Lung (tissue), 13 donors: Measurements from ENCODE around the gene OR7G2. TPM values are rescaled to one million over a fixed set of nuclear protein-coding genes. Genes with fewer than 3 reads are reported as not detected.

Experiments
- ATAC-seq: fragments of 200-7000 bp; cut with Tn5 transposase; one replicate; pipeline ENCODE4 v1.9.1; 2020; ENCODE audit warnings: moderate number of reproducible peaks; ENCODE audit not compliant: insufficient read depth, low FRiP score
- DNase-seq, 3 donors: peaks; one replicate each; pipeline ENCODE4 v3.0.0-alpha.2; 2013 to 2017
- H3K27ac ChIP-seq, 2 donors: one replicate each; pipeline ENCODE4 v1.5.1; 2013; ENCODE audit warnings: mild to moderate bottlenecking in 2 of 2, moderate library complexity in 2 of 2, control low read depth in 1 of 2, inconsistent platforms in 1 of 2, low read depth in 1 of 2, low read length in 1 of 2
- H3K27me3 ChIP-seq, 3 donors: one replicate each; pipeline ENCODE4 v1.5.1; 2013; ENCODE audit warnings: low read length in 2 of 3; ENCODE audit not compliant: control insufficient read depth in 3 of 3, insufficient read depth in 3 of 3
- H3K36me3 ChIP-seq, 4 donors: one replicate each; pipeline ENCODE4 v1.5.1; 2013; ENCODE audit warnings: low read length in 4 of 4, mild to moderate bottlenecking in 1 of 4, moderate library complexity in 1 of 4; ENCODE audit not compliant: control insufficient read depth in 4 of 4, insufficient read depth in 4 of 4
- H3K4me1 ChIP-seq, 5 donors: one replicate each; pipeline ENCODE4 v1.5.1; 2013; ENCODE audit warnings: low read length in 5 of 5, mild to moderate bottlenecking in 2 of 5, moderate library complexity in 1 of 5; ENCODE audit not compliant: control insufficient read depth in 5 of 5, insufficient read depth in 5 of 5
- H3K4me3 ChIP-seq: one replicate; pipeline ENCODE4 v1.5.1; 2013; ENCODE audit warnings: mild to moderate bottlenecking, control low read depth, moderate library complexity
- H3K9ac ChIP-seq, 2 donors: one replicate each; pipeline ENCODE4 v1.5.1; 2013; ENCODE audit warnings: low read length in 2 of 2, control low read depth in 1 of 2; ENCODE audit not compliant: insufficient read depth in 1 of 2
- H3K9me3 ChIP-seq, 4 donors: one replicate each; pipeline ENCODE4 v1.5.1; 2013; ENCODE audit warnings: low read length in 3 of 4, mild to moderate bottlenecking in 1 of 4, moderate library complexity in 1 of 4; ENCODE audit not compliant: control insufficient read depth in 4 of 4, insufficient read depth in 3 of 4
- WGBS, 2 donors: extraction: QIAGEN DNeasy Blood & Tissue Kit; methylation state at CpG; one replicate each; pipeline ENCODE4 v1.1.7; 2013; 5-methylcytosine and 5-hydroxymethylcytosine counted together
- polyA plus RNA-seq, 2 donors: library from polyadenylated mRNA; stranded (reverse); fragments of 200-250 nt; gene quantifications; one replicate each; pipeline ENCODE4 v1.2.1, GENCODE V29; 2013
- small RNA-seq: library from RNA; depleted of rRNA; stranded (forward); fragments of <200 nt; gene quantifications from one replicate; pipeline ENCODE3, GENCODE V24; 2014; ENCODE audit warnings: low replicate concordance
- total RNA-seq, 2 donors: library from RNA; depleted of rRNA in 1 of 2; stranded (reverse); fragments of >200 nt in 1 of 2; gene quantifications; one replicate each; pipeline ENCODE4 v1.2.1, GENCODE V29; 2014 to 2021
- TF ChIP-seq, protein P1 (sequence below): IDR thresholded peaks from 2 replicates; pipeline ENCODE4 v1.5.1; 2012; ENCODE audit warnings: mild to moderate bottlenecking; ENCODE audit errors: control extremely low read depth, extremely low read depth
- donor health status: control.
- donor health status: control.
- donor health status: Bipolar disorder and iron deficiency.
- donor health status: healthy.
- donor health status: DM: yes; HTN: yes; CAD: no.

The OR7G2 gene
- total and polyA plus RNA-seq, 4 donors = not detected

DNA sequence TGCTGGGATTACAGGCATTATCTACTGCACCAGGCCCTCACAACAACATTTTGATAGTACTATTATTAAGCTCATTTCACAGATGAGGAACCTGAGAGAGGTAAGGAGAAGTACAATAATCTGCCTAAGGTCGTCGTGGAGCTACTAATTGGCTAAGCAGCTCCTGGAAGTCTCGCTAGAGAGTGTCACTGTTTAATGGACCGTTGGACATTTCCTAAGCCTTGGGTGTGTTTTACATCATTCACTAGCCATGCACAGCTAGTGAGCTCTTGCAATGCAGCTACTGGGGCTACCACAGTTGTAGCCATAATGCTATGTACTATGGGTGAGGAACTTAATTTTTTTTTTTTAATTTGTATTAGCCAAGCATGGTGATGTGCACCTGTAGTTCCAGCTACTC lies 54.4 kb downstream of the OR7G2 start:
- Histone ChIP-seq H3K4me3 (no peak overlapping the region), H3K9ac (no peak overlapping the region), H3K27ac (no peak overlapping the region), H3K27me3 (no peaks in the 10 kb centered on the region), H3K9me3 (no peaks in the 10 kb centered on the region), H3K4me1 (no peaks in the 10 kb centered on the region), H3K36me3 (no peaks in the 10 kb centered on the region)
- TF ChIP-seq, protein P1, sequence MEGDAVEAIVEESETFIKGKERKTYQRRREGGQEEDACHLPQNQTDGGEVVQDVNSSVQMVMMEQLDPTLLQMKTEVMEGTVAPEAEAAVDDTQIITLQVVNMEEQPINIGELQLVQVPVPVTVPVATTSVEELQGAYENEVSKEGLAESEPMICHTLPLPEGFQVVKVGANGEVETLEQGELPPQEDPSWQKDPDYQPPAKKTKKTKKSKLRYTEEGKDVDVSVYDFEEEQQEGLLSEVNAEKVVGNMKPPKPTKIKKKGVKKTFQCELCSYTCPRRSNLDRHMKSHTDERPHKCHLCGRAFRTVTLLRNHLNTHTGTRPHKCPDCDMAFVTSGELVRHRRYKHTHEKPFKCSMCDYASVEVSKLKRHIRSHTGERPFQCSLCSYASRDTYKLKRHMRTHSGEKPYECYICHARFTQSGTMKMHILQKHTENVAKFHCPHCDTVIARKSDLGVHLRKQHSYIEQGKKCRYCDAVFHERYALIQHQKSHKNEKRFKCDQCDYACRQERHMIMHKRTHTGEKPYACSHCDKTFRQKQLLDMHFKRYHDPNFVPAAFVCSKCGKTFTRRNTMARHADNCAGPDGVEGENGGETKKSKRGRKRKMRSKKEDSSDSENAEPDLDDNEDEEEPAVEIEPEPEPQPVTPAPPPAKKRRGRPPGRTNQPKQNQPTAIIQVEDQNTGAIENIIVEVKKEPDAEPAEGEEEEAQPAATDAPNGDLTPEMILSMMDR = no peak
- DNase-seq (no peak), ATAC-seq (no peak)
- 84 to 88% methylated on average over 4 of the region's 4 CpGs for WGBS, 2 donors

Small RNA genes within 50 kb of the gene (small RNA-seq; reads per million reads assigned to genes)
- not detected for gene OR1M4P

Other genes starting within 250 kb of the OR7G2 start
- 1 to 10 TPM; 1.1 to 2.5 TPM for gene MUC16, start 97.1 kb downstream of the OR7G2 start, total RNA-seq
- gene MUC16, start 97.1 kb downstream of the OR7G2 start, polyA plus RNA-seq = 1 to 10 TPM; 2.4 to 8.0 TPM
- gene OR1M1, start 20.4 kb downstream of the OR7G2 start, total RNA-seq = not detected
- gene OR1M1, start 20.4 kb downstream of the OR7G2 start, polyA plus RNA-seq = under 1 TPM; 0.02 to 0.04 TPM
- not detected for gene OR7G1, start 8.3 kb upstream of the OR7G2 start, total RNA-seq
- gene OR7G1, start 8.3 kb upstream of the OR7G2 start, polyA plus RNA-seq = not detected
- not detected for gene OR7G3, start 19.5 kb upstream of the OR7G2 start, total RNA-seq
- not detected for gene OR7G3, start 19.5 kb upstream of the OR7G2 start, polyA plus RNA-seq
- 10 to 100 TPM; 25.7 to 32.0 TPM for gene ZNF317, start 32.9 kb upstream of the OR7G2 start, total RNA-seq
- 10 to 100 TPM; 14.7 to 35.2 TPM for gene ZNF317, start 32.9 kb upstream of the OR7G2 start, polyA plus RNA-seq
- gene OR7D2, start 71.5 kb upstream of the OR7G2 start, total RNA-seq = not detected
- under 1 TPM in 1 of 2 donors, not detected in 1; 0.01 TPM for gene OR7D2, start 71.5 kb upstream of the OR7G2 start, polyA plus RNA-seq
- not detected for gene OR7D4, start 112.1 kb upstream of the OR7G2 start, total RNA-seq
- gene OR7D4, start 112.1 kb upstream of the OR7G2 start, polyA plus RNA-seq = not detected
- not detected for gene OR7E24, start 143.5 kb upstream of the OR7G2 start, total RNA-seq
- gene OR7E24, start 143.5 kb upstream of the OR7G2 start, polyA plus RNA-seq = not detected
- 10 to 100 TPM in 1 of 2 donors, 1 to 10 TPM in 1; 8.5 to 13.8 TPM for gene ZNF699, start 202.4 kb upstream of the OR7G2 start, total RNA-seq
- gene ZNF699, start 202.4 kb upstream of the OR7G2 start, polyA plus RNA-seq = 1 to 10 TPM in 1 of 2 donors, under 1 TPM in 1; 0.59 to 3.3 TPM
- 10 to 100 TPM; 13.5 to 57.9 TPM for gene ZNF559, start 216.7 kb upstream of the OR7G2 start, total RNA-seq
- gene ZNF559, start 216.7 kb upstream of the OR7G2 start, polyA plus RNA-seq = 10 to 100 TPM in 1 of 2 donors, 1 to 10 TPM in 1; 9.3 to 16.5 TPM